ENCODE measurements around the gene SEMA5A. TPM values are rescaled to one million over a fixed set of nuclear protein-coding genes. Genes with fewer than 3 reads are reported as not detected.

SEMA5A gene
- polyA plus RNA-seq, 1 of the 3 experiments (the other 2 are of a cell fraction) = 0.58 TPM

- no peaks in the 10 kb centered on the region for H3K9me2 ChIP-seq
- H2AFZ ChIP-seq (ENCODE audit: low read depth) = no peak overlapping the region
- H3F3A ChIP-seq (replicated peaks; ENCODE audit: insufficient read depth) = peaks cover 7% of the 10 kb centered on the region
- no peaks in the 10 kb centered on the region for H3K9me3 ChIP-seq
- no peak overlapping the region for H3K4me3 ChIP-seq (ENCODE audit: low read depth in 2 of 2, low read length in 1 of 2)
- TF ChIP-seq USF1 (IDR thresholded peaks at IDR 0.05; ENCODE audit: borderline replicate concordance, low read depth) (no peak), RCOR1 (IDR thresholded peaks at IDR 0.05; ENCODE audit: low read length) (no peak), SIN3A (IDR thresholded peaks at IDR 0.05; ENCODE audit: borderline replicate concordance, low read depth, low read length) (no peak), FOXJ3 (CRISPR knock-in tag; IDR thresholded peaks at IDR 0.05) (no peak), IRF3 (IDR thresholded peaks at IDR 0.05; ENCODE audit: low read depth, low read length) (no peak), MAX (IDR thresholded peaks at IDR 0.05; ENCODE audit: low read depth) (no peak), RFX5 (IDR thresholded peaks at IDR 0.05; ENCODE audit: low read length) (no peak), NRF1 (IDR thresholded peaks at IDR 0.05; ENCODE audit: low read depth, low read length) (no peak), REST (IDR thresholded peaks at IDR 0.05; ENCODE audit: low read depth, low read length) (no peak), EP300 (IDR thresholded peaks at IDR 0.05; ENCODE audit: borderline replicate concordance in 1 of 2, low read depth in 1 of 2, low read length in 1 of 2) (no peak), JUND (IDR thresholded peaks at IDR 0.05) (no peak), RAD21 (IDR thresholded peaks at IDR 0.05; ENCODE audit: low read length) (no peak), CTCF (IDR thresholded peaks at IDR 0.05) (no peak), MEF2A (IDR thresholded peaks at IDR 0.05; ENCODE audit: borderline replicate concordance, low read depth) (no peak)
- no peaks in the 10 kb centered on the region for H3K79me2 ChIP-seq (ENCODE audit: insufficient read depth)
- ChIA-PET CTCF (interaction anchor here (1.2 kb wide), 1 partner anchor 15 kb away, joined by 4 read pairs; no protein-coding TSS in a partner anchor), POLR2A (no interaction called here)
- H3K4me1 ChIP-seq (ENCODE audit: control insufficient read depth in 1 of 2, insufficient read depth in 2 of 2, low read depth in 1 of 2, low read length in 1 of 2) = peaks cover 6 to 8% of the 10 kb centered on the region in 2 experiments; a peak in 1 of 4 replicates
- WGBS (ENCODE audit: low lambda C conversion rate) = 56% methylated on average over 1 of the region's 1 CpG
- no peak overlapping the region; a peak in 1 of 4 replicates for H3K27ac ChIP-seq (ENCODE audit: low read depth in 2 of 2, low read length in 1 of 2)
- H3K27me3 ChIP-seq (ENCODE audit: insufficient read depth) = no peaks in the 10 kb centered on the region
- H4K20me1 ChIP-seq (ENCODE audit: insufficient read depth) = no peaks in the 10 kb centered on the region
- H3K4me2 ChIP-seq = no peak overlapping the region
- H3K36me3 ChIP-seq (replicated peaks in 1 of 2; ENCODE audit: control insufficient read depth in 1 of 2, insufficient read depth in 2 of 2, low read length in 1 of 2) = no peaks in the 10 kb centered on the region
- DNase-seq = no peak
- no peak overlapping the region for H3K9ac ChIP-seq
These were observed 79.2 kb downstream of the SEMA5A start for GRCh38 chr5:9466697-9467096.
